Measurements from ENCODE around the gene CHST6. TPM values are rescaled to one million over a fixed set of nuclear protein-coding genes. Genes with fewer than 3 reads are reported as not detected.

CHST6 gene
- total RNA-seq, 1 experiment from 2014 or later: 6.8 TPM

DNA sequence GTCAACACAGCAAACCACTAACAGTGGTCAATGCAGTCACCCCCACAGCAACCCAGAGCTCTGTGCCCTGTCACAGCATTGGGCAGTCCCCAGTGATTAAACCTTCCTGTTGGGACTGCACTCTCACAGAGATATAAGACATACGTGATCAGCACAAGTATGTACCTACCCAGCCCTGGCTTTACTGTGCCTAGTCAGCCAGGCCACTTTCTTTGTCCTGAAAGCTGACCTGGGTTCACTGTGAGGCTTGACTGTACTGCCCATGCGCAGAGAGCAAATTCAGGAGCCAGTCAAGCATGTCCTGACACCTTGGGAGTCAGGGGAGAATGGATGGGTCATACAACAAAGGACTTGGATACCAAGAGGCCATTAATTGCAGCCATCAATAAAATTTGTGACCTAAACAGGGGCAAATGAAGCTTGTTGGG, 19.8 kb downstream of the CHST6 start:
- Histone ChIP-seq H3K27ac (no peak overlapping the region), H2AFZ (no peak overlapping the region), H3K36me3 (ENCODE audit: low read depth) (no peaks in the 10 kb centered on the region), H3F3A (ENCODE audit: insufficient read depth, low read depth) (peaks cover 10% of the 10 kb centered on the region; the same call in 1 of the 2 replicates), H3K4me2 (no peak overlapping the region), H3K4me1 (replicated peaks; ENCODE audit: insufficient read depth) (peaks cover 17% of the 10 kb centered on the region; the same call in 1 of the 2 replicates), H4K20me1 (ENCODE audit: insufficient read depth) (no peaks in the 10 kb centered on the region), H3K79me2 (ENCODE audit: low read depth) (no peaks in the 10 kb centered on the region), H3K9me3 (ENCODE audit: insufficient read depth, low read depth) (no peaks in the 10 kb centered on the region), H3K27me3 (ENCODE audit: insufficient read depth, low read depth) (no peaks in the 10 kb centered on the region), H3K4me3 (no peak overlapping the region), H3K9me2 (ENCODE audit: insufficient read depth) (no peaks in the 10 kb centered on the region)
- DNase-seq: no peak
- POLR2A ChIA-PET (ENCODE audit: unreplicated experiment): no interaction called here
- BruUV-seq (replicated peaks): no TSS peak
- TF ChIP-seq EZH2 (IDR thresholded peaks at IDR 0.05; ENCODE audit: low read depth): no peak
- TF ChIP-seq, protein P1, sequence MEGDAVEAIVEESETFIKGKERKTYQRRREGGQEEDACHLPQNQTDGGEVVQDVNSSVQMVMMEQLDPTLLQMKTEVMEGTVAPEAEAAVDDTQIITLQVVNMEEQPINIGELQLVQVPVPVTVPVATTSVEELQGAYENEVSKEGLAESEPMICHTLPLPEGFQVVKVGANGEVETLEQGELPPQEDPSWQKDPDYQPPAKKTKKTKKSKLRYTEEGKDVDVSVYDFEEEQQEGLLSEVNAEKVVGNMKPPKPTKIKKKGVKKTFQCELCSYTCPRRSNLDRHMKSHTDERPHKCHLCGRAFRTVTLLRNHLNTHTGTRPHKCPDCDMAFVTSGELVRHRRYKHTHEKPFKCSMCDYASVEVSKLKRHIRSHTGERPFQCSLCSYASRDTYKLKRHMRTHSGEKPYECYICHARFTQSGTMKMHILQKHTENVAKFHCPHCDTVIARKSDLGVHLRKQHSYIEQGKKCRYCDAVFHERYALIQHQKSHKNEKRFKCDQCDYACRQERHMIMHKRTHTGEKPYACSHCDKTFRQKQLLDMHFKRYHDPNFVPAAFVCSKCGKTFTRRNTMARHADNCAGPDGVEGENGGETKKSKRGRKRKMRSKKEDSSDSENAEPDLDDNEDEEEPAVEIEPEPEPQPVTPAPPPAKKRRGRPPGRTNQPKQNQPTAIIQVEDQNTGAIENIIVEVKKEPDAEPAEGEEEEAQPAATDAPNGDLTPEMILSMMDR (conservative IDR thresholded peaks at IDR 0.05): no peak
- CTCF ChIA-PET: no interaction called here
- intact Hi-C loops (cut with micrococcal nuclease; ENCODE audit: unreplicated experiment): no loop called here

DNA sequence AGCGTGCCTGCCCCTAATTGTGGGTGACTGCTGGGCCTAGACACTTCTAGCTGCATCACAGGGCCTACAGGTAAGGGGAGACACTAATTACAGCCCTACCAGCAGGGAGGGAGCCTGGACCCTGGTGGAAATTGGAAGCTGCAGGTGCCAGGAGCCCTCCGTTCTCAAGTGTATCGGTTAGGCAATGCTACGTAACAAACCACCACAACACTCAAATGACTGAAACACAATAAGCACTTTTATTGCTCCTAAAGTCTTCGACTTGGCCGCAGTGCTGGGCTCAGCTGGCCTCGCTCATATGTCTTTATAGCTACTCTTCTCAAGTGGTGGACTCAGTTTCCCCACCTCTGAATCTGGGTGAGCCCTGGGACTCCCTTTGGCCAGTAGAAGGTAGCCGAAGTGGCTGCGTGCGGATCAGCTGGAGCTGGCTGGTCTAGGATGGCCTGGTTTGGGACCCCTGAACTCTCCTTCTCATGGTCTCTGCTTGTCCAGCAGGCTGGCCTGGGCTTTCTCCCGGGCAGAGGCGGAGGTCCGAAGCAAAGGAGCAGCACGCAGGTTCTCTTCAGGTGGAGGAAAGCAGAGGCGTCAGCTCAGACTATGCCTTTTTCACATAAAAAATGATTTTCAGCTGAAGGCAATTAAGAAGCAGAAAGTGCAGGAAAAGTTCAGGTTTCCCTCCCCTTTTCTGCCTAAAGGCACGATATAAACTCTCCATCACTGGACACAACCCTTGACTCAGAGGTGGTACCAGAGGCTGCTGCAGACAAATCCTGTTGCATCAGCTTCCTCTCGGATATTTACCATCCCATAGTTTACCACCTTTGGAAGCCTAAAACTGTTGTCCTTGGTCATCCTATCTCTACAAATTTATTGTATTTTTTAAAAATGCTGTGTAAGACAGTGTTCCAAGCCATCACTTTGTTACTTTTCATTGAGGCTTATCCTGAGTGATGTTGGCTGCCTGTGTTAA, 22.0 kb downstream of the CHST6 start:
- TF ChIP-seq, protein P1 (conservative IDR thresholded peaks at IDR 0.05): no peak
- no peak for TF ChIP-seq EZH2 (IDR thresholded peaks at IDR 0.05; ENCODE audit: low read depth)
- H3F3A ChIP-seq (ENCODE audit: insufficient read depth, low read depth): peaks cover 10% of the 10 kb centered on the region; the same call in 1 of the 2 replicates
- no peak overlapping the region for H2AFZ ChIP-seq
- H3K36me3 ChIP-seq (ENCODE audit: low read depth): no peaks in the 10 kb centered on the region
- no peaks in the 10 kb centered on the region for H3K9me3 ChIP-seq (ENCODE audit: insufficient read depth, low read depth)
- ChIA-PET POLR2A (ENCODE audit: unreplicated experiment) (no interaction called here), CTCF (no interaction called here)
- DNase-seq: no peak
- H3K4me3 ChIP-seq: no peak overlapping the region
- H3K4me2 ChIP-seq: no peak overlapping the region
- no TSS peak for BruUV-seq (replicated peaks)
- no peaks in the 10 kb centered on the region for H3K79me2 ChIP-seq (ENCODE audit: low read depth)
- intact Hi-C loops (cut with micrococcal nuclease; ENCODE audit: unreplicated experiment): loop anchor here (5.0 kb wide), 1 partner anchor 289 kb away; no protein-coding TSS in a partner anchor
- no peaks in the 10 kb centered on the region for H3K9me2 ChIP-seq (ENCODE audit: insufficient read depth)
- no peak overlapping the region for H3K27ac ChIP-seq
- no peaks in the 10 kb centered on the region for H3K27me3 ChIP-seq (ENCODE audit: insufficient read depth, low read depth)
- H4K20me1 ChIP-seq (ENCODE audit: insufficient read depth): no peaks in the 10 kb centered on the region
- peaks cover 17% of the 10 kb centered on the region; the same call in 1 of the 2 replicates for H3K4me1 ChIP-seq (replicated peaks; ENCODE audit: insufficient read depth)

DNA sequence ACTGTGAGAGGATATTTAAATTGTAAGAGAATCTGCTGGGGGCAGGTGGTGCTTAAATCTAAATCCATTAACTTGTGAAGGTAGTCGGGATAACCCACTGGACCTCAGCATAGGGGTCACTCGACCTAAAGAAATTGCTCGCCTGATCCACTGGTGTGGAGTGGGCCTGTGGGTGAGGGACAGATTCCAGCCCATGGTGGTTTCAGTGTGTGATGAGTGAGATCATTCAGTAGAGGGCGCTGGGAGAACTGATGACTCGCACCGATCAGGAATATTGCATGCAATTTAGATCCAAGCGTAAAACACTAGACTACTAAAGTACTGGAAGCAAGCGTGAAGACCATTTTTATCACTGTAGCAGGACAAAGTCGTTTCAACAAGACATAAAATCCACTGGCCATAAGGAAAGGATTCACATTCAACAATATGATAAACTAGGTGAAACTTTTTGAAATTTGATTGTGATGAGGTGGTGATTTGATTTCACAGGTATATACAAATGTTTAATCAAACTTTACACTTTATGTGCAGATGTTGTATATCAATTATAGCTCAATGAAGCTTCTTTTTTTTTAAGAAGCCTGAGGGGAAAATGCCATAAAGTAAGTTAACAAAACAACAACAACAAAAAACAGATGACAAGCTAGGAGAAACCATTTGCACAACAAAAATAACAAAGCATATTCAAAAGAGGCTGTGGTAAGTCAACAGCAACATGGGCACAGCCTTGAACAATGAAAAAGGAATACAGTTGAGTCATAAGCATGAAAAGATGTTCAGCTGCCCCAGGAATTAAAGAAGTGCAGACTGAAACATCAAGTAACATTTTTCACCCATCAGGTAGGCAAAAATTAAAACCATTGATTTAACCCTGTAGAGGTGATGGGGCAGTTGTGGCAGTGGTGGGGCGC, 23.3 kb downstream of the CHST6 start:
- DNase-seq: peak; percentile 45 to 54
- no peak overlapping the region for H2AFZ ChIP-seq
- 0 out of 2 replicates have a peak, but pooled peaks cover 5% of the 10 kb centered on the region for H3K4me1 ChIP-seq (replicated peaks; ENCODE audit: insufficient read depth)
- no peak overlapping the region for H3K4me3 ChIP-seq
- H3K27me3 ChIP-seq (ENCODE audit: insufficient read depth, low read depth): no peaks in the 10 kb centered on the region
- no peak overlapping the region for H3K27ac ChIP-seq
- no peak overlapping the region for H3K4me2 ChIP-seq
- ChIA-PET POLR2A (ENCODE audit: unreplicated experiment) (interaction anchor here (0.7 kb wide), 1 partner anchor 111 kb away, joined by 5 read pairs; no protein-coding TSS in a partner anchor), CTCF (interaction anchor here (0.7 to 0.9 kb wide), 2 partner anchors 13 to 45 kb away, joined by 3 read pairs; no protein-coding TSS in a partner anchor)
- TF ChIP-seq, protein P1 (conservative IDR thresholded peaks at IDR 0.05): peak; percentile 81
- no peak for TF ChIP-seq EZH2 (IDR thresholded peaks at IDR 0.05; ENCODE audit: low read depth)
- BruUV-seq (replicated peaks): no TSS peak
- no peaks in the 10 kb centered on the region for H3K9me2 ChIP-seq (ENCODE audit: insufficient read depth)
- intact Hi-C loops (cut with micrococcal nuclease; ENCODE audit: unreplicated experiment): loop anchor here (1.0 to 5.0 kb wide), 4 partner anchors 20 to 290 kb away; partner anchors contain the start of gene GABARAPL2
- H3K36me3 ChIP-seq (ENCODE audit: low read depth): no peaks in the 10 kb centered on the region
- peaks cover 4% of the 10 kb centered on the region; the same call in 1 of the 2 replicates for H3F3A ChIP-seq (ENCODE audit: insufficient read depth, low read depth)
- no peaks in the 10 kb centered on the region for H3K79me2 ChIP-seq (ENCODE audit: low read depth)
- no peaks in the 10 kb centered on the region for H3K9me3 ChIP-seq (ENCODE audit: insufficient read depth, low read depth)
- H4K20me1 ChIP-seq (ENCODE audit: insufficient read depth): no peaks in the 10 kb centered on the region

Measured in PC-9 (cell line).